CD14-positive monocyte (primary cell): ENCODE measurements around the gene PMF1. TPM values are rescaled to one million over a fixed set of nuclear protein-coding genes. Genes with fewer than 3 reads are reported as not detected.

Experiments
- DNase-seq, 3 donors: peaks; one replicate each; pipeline ENCODE4 v3.0.0-alpha.2; 2011 to 2022
- H2AFZ ChIP-seq: 2 replicates; pipeline ENCODE4 v1.6.0; 2012; ENCODE audit warnings: mild to moderate bottlenecking, low read depth, low read length, inconsistent platforms; ENCODE audit not compliant: insufficient read depth, poor library complexity, severe bottlenecking
- H3K27ac ChIP-seq, 2 donors: 1 replicate in 1 of 2; 2 replicates in 1 of 2; pipeline ENCODE4 v1.5.1; 2012 to 2013; ENCODE audit warnings: low read length in 2 of 2, control low read depth in 1 of 2, inconsistent platforms in 1 of 2, low read depth in 1 of 2, mild to moderate bottlenecking in 1 of 2
- H3K27me3 ChIP-seq, 2 donors: one replicate each; pipeline versions ENCODE4 v1.6.0 to v1.6.1; 2011 to 2013; ENCODE audit warnings: low read length in 2 of 2; ENCODE audit not compliant: control insufficient read depth in 2 of 2, insufficient read depth in 2 of 2
- H3K36me3 ChIP-seq, 2 donors: replicated peaks in 1 of 2; 1 replicate in 1 of 2; 2 replicates in 1 of 2; pipeline versions ENCODE4 v1.5.1 to v1.6.1; 2012 to 2013; ENCODE audit warnings: low read length in 2 of 2, control low read depth in 1 of 2, inconsistent platforms in 1 of 2, mild to moderate bottlenecking in 1 of 2; ENCODE audit not compliant: insufficient read depth in 2 of 2, control insufficient read depth in 1 of 2
- H3K4me1 ChIP-seq, 2 donors: 1 replicate in 1 of 2; 2 replicates in 1 of 2; pipeline versions ENCODE4 v1.5.1 to v1.6.1; 2012 to 2013; ENCODE audit warnings: low read length in 2 of 2, control low read depth in 1 of 2, inconsistent platforms in 1 of 2, mild to moderate bottlenecking in 1 of 2, moderate library complexity in 1 of 2; ENCODE audit not compliant: insufficient read depth in 2 of 2, control insufficient read depth in 1 of 2
- H3K4me2 ChIP-seq: replicated peaks from 2 replicates; pipeline ENCODE3; 2012; ENCODE audit warnings: low read length, moderate library complexity, mild to moderate bottlenecking; ENCODE audit not compliant: poor library complexity, severe bottlenecking; ENCODE audit errors: extremely low read depth
- H3K4me3 ChIP-seq, 3 experiments: fragments of 200-600 bp in 1 of 3; sonication (generic) in 1 of 3; replicated peaks in 1 of 3; 1 replicate in 2 of 3; 2 replicates in 1 of 3; pipeline ENCODE4 v1.5.1; 2011 to 2013; ENCODE audit warnings: low read length in 3 of 3, mild to moderate bottlenecking in 3 of 3, control low read depth in 2 of 3, low read depth in 2 of 3, inconsistent platforms in 1 of 3, moderate library complexity in 1 of 3
- H3K79me2 ChIP-seq: 2 replicates; pipeline ENCODE4 v1.6.0; 2012; ENCODE audit warnings: mild to moderate bottlenecking, control low read depth, inconsistent platforms, low read length, moderate library complexity; ENCODE audit not compliant: insufficient read depth
- H3K9ac ChIP-seq: 2 replicates; pipeline ENCODE4 v1.6.0; 2017; ENCODE audit warnings: low read length, mild to moderate bottlenecking; ENCODE audit not compliant: insufficient read depth, poor library complexity, severe bottlenecking
- H3K9me3 ChIP-seq, 2 donors: replicated peaks in 1 of 2; 1 replicate in 1 of 2; 2 replicates in 1 of 2; pipeline versions ENCODE4 v1.5.1 to v1.6.1; 2012 to 2013; ENCODE audit warnings: low read length in 2 of 2, control low read depth in 1 of 2; ENCODE audit not compliant: control insufficient read depth in 1 of 2, insufficient read depth in 1 of 2
- H4K20me1 ChIP-seq: 2 replicates; pipeline ENCODE4 v1.6.0; 2012; ENCODE audit warnings: mild to moderate bottlenecking, low read length, control low read depth, moderate library complexity; ENCODE audit not compliant: insufficient read depth
- H3K27ac Mint-ChIP-seq, 7 donors: one replicate each; pipeline ENCODE4 v1.8.0; 2020; ENCODE audit warnings: mild to moderate bottlenecking in 7 of 7, mixed read lengths in 7 of 7, moderate library complexity in 6 of 7, inconsistent platforms in 2 of 7
- H3K27me3 Mint-ChIP-seq, 3 donors: one replicate each; pipeline ENCODE4 v1.8.0; 2021 to 2022; ENCODE audit warnings: low read depth in 3 of 3, mild to moderate bottlenecking in 3 of 3, mixed read lengths in 3 of 3, moderate library complexity in 3 of 3, inconsistent platforms in 1 of 3
- H3K36me3 Mint-ChIP-seq, 2 donors: one replicate each; pipeline ENCODE4 v1.8.0; 2020; ENCODE audit warnings: mixed read lengths in 2 of 2, inconsistent platforms in 1 of 2, mild to moderate bottlenecking in 1 of 2
- H3K4me1 Mint-ChIP-seq: one replicate; pipeline ENCODE4 v1.8.0; 2020; ENCODE audit warnings: mild to moderate bottlenecking, mixed read lengths
- H3K4me3 Mint-ChIP-seq, 2 donors: one replicate each; pipeline ENCODE4 v1.8.0; 2020; ENCODE audit warnings: mild to moderate bottlenecking in 2 of 2, mixed read lengths in 2 of 2, moderate library complexity in 1 of 2
- H3K9me3 Mint-ChIP-seq, 7 donors: one replicate each; pipeline ENCODE4 v1.8.0; 2020 to 2022; ENCODE audit warnings: mixed read lengths in 7 of 7, mild to moderate bottlenecking in 6 of 7, moderate library complexity in 6 of 7, inconsistent platforms in 2 of 7
- WGBS: methylation state at CpG from one replicate; pipeline ENCODE4 v1.1.5; 2013; ENCODE audit warnings: missing lambda C conversion rate; ENCODE audit not compliant: insufficient coverage; 5-methylcytosine and 5-hydroxymethylcytosine counted together
- intact Hi-C, 2 donors: fragments of 100-400 bp; cut with micrococcal nuclease; formaldehyde crosslinking; loops; one replicate each; pipeline versions ENCODE4 v1.15.0 to v1.15.1; 2023
- polyA plus RNA-seq, 3 donors: library from polyadenylated mRNA; depleted of rRNA in 1 of 3; unstranded in 2 of 3; stranded (reverse) in 1 of 3; fragments of 300-500 nt in 2 of 3; fragments of >200 nt in 1 of 3; fragmentation: Illumina TruSeq in 2 of 3; gene quantifications; 1 replicate in 2 of 3; 2 replicates in 1 of 3; pipeline ENCODE4 v1.2.3, GENCODE V29; 2012 to 2021
- TF ChIP-seq, protein P1 (sequence below): fragments of 200-600 bp; IDR thresholded peaks from one replicate; pipeline ENCODE4 v1.8.0; 2022; ENCODE audit warnings: antibody characterized with exemption, mild to moderate bottlenecking

The PMF1 gene
- polyA plus RNA-seq, 3 donors, result 83.7 to 90.4 (median 86.1) TPM

DNA sequence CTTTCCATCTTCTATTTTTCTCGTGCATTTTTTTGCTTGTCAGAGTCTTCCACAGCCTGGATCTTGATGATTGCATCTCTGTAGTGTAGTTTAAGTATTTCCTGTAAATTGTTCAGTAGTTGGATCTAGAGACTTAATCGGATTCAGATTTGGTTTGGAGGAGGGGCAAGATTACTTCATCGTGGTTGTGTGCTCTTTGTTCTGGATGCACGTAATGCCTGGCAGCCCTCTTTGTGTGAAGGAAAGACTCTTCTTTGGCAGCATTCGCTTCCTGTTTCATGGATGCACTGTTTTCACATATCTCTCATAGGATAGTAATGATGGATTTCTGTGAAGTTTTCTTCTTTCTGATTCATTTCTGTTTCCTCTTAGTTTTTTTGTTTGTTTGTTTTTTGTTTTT is 45.3 kb upstream of the PMF1 start:
- no peak for DNase-seq
- Histone ChIP-seq H2AFZ (no peak overlapping the region), H3K36me3 (peaks cover 75 to 92% of the 10 kb centered on the region in 2 donors), H4K20me1 (peaks cover 16% of the 10 kb centered on the region), H3K27me3 (no peaks in the 10 kb centered on the region), H3K9me3 (no peaks in the 10 kb centered on the region), H3K79me2 (no peaks in the 10 kb centered on the region), H3K27ac (no peak overlapping the region), H3K4me3 (no peak overlapping the region), H3K4me2 (no peak overlapping the region), H3K9ac (no peak overlapping the region), H3K4me1 (no peaks in the 10 kb centered on the region)
- WGBS, result 67% methylated on average over 3 of the region's 5 CpGs
- Mint-ChIP-seq H3K27ac (peak overlapping the region in 3 of 7 donors; percentile 0 to 52 (median 43)), H3K36me3 (peaks cover 66 to 96% of the 10 kb centered on the region in 2 donors), H3K9me3 (peaks cover 0 to 4% (median 0%) of the 10 kb centered on the region in 7 donors), H3K27me3 (no peaks in the 10 kb centered on the region), H3K4me1 (peaks cover 8% of the 10 kb centered on the region), H3K4me3 (no peak overlapping the region)
- TF ChIP-seq, protein P1, sequence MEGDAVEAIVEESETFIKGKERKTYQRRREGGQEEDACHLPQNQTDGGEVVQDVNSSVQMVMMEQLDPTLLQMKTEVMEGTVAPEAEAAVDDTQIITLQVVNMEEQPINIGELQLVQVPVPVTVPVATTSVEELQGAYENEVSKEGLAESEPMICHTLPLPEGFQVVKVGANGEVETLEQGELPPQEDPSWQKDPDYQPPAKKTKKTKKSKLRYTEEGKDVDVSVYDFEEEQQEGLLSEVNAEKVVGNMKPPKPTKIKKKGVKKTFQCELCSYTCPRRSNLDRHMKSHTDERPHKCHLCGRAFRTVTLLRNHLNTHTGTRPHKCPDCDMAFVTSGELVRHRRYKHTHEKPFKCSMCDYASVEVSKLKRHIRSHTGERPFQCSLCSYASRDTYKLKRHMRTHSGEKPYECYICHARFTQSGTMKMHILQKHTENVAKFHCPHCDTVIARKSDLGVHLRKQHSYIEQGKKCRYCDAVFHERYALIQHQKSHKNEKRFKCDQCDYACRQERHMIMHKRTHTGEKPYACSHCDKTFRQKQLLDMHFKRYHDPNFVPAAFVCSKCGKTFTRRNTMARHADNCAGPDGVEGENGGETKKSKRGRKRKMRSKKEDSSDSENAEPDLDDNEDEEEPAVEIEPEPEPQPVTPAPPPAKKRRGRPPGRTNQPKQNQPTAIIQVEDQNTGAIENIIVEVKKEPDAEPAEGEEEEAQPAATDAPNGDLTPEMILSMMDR, result no peak
- intact Hi-C loops, result loop anchor here in 1 of 2 donors (10.0 kb wide), 1 partner anchor 73 kb away; no protein-coding TSS in a partner anchor

DNA sequence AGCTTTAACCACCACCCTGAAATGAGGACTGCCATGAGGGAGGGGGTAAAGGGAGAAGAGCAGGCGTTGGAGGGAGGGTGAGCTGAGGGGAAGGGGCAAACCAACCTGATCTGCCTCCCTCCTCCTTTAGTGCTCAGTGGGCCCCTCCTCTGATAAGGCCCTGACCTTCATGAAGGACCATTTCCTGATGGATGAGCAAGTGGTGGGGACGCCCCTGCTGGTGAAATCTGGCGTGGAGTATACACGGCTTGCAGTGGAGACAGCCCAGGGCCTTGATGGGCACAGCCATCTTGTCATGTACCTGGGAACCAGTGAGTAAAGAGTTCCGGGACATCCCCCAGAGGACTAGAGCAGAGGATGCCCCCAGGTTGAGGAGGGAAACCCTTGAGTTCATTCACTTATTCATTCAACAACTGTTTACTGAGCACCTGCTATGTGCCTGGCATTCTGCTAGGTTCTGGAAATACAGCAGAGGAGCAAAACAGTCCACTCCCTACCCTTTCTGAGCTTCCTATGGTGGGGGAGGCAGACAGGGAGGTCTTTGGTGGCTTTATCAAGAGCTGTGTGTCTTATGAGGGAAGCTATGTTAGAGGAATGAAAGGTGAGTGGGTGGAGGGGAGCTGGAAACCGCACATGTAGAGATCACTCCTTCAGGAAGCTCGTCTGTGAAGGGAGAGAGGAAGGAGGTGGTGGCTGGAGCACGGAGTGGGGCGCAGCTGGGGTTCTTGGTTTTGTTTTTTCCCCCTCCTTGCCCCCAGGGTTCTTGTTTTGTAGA is 39.9 kb upstream of the PMF1 start:
- H3K4me2 ChIP-seq, result no peak overlapping the region
- WGBS, result 100% methylated on average over 4 of the region's 9 CpGs
- no peak overlapping the region for H2AFZ ChIP-seq
- no peak overlapping the region for H3K27ac ChIP-seq
- H4K20me1 ChIP-seq, result peaks cover 47% of the 10 kb centered on the region
- H3K36me3 ChIP-seq, result peaks cover 81 to 92% of the 10 kb centered on the region in 2 donors
- no peaks in the 10 kb centered on the region for H3K4me1 ChIP-seq
- no peak overlapping the region for H3K9ac ChIP-seq
- intact Hi-C loops, result no loop called here
- TF ChIP-seq, protein P1, result no peak
- peaks cover 0 to 2% (median 0%) of the 10 kb centered on the region in 3 donors for H3K27me3 Mint-ChIP-seq
- H3K4me1 Mint-ChIP-seq, result no peaks in the 10 kb centered on the region
- no peak overlapping the region for H3K4me3 ChIP-seq
- DNase-seq, result no peak
- peaks cover 0 to 2% (median 0%) of the 10 kb centered on the region in 7 donors for H3K9me3 Mint-ChIP-seq
- H3K27me3 ChIP-seq, result no peaks in the 10 kb centered on the region
- H3K36me3 Mint-ChIP-seq, result peaks cover 78 to 97% of the 10 kb centered on the region in 2 donors
- H3K27ac Mint-ChIP-seq, result peak overlapping the region in 1 of 7 donors; percentile 46
- no peaks in the 10 kb centered on the region for H3K79me2 ChIP-seq
- no peaks in the 10 kb centered on the region for H3K9me3 ChIP-seq
- H3K4me3 Mint-ChIP-seq, result no peak overlapping the region
